ENCODE measurements around the gene KRTAP4-9.
"Not testable (repeated sequence)": the region's sequence is repeated elsewhere in the genome, so short reads cannot be mapped to it uniquely, and the experiment has no call there.

Gene KRTAP4-9

DNA sequence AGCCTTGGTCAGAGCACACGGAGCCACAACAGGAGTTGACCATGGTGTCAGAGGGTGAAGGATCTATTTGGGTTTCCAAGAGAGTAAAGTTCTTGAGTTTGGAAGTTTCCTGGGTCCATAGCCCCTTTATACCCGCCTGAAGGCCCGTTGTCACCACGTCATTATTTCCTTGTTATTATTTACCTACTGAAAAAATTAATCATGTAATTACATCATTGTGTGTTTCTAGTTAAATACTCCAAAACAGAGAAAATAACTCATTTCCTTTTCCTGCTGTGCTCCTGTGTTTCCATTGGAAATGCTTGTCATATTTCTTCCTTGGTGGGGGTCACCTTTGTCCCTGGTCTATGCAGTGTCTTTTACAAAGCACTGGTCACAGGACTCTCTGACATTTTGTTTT lies 7.1 kb upstream of the KRTAP4-9 start, which contains the start of gene KRTAP4-8:
Gene KRTAP4-8 (minus strand): TSS at position 101 of the 400 bp plus-strand sequence. CDS start 58 bp downstream, at position 43.
- no peak for DNase-seq (ENCODE audit: low read depth)

DNA sequence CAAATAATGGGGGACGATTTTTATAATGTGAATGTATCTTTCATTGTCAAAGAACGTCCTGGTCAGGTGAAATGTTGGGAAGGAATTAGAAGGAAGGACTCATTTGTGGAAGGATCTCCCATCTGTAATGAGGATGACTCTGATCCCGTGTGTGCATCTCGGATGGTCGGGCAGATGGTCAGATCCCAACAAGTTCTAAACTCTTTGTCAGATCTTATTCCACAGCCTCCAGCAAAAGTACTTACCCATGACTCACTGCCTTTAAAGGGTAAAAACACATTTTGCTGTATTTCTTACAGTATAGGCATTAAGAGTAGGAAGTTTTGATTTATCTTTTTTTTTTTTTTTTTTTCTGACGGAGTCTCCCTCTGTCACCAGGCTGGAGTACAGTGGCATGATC lies 6.7 kb upstream of the KRTAP4-9 start:
- DNase-seq (ENCODE audit: low read depth): no peak

DNA sequence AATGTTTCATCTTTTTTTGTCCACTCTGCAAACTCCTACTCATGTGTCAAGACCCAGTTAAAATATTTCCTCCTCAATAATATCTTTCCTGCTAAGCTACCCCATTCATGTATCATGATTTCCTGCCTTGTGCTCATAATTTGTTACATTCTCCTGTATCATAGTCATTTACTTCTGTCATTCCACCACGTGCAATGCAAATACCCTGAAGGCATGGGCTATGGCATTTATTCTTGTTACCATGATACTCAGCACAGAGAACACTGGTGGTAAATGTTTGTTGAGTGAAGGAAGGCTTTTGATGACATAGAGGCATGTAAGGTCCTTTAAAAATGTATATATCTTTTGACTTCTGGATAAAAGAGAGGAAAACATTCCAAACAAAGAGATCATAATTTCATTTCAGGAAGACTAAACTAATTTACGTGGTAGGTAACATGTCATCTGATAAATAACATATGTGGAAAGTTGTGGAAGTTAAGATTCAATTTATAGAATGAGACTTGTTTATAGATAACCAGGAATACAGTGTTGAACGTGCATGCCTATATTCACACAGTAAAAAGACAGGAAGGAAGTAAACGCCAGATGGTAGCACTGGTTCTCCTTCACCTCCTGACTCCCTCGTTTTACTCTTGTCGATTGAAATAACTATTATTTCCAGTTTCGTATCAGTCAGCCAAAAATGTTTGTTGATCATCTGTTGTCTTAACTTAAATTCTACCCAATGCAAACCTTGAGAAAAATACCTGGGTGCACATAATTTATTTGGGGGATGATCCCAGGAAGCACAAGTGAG lies 5.3 kb upstream of the KRTAP4-9 start:
- DNase-seq (ENCODE audit: low read depth): not testable (repeated sequence)

DNA sequence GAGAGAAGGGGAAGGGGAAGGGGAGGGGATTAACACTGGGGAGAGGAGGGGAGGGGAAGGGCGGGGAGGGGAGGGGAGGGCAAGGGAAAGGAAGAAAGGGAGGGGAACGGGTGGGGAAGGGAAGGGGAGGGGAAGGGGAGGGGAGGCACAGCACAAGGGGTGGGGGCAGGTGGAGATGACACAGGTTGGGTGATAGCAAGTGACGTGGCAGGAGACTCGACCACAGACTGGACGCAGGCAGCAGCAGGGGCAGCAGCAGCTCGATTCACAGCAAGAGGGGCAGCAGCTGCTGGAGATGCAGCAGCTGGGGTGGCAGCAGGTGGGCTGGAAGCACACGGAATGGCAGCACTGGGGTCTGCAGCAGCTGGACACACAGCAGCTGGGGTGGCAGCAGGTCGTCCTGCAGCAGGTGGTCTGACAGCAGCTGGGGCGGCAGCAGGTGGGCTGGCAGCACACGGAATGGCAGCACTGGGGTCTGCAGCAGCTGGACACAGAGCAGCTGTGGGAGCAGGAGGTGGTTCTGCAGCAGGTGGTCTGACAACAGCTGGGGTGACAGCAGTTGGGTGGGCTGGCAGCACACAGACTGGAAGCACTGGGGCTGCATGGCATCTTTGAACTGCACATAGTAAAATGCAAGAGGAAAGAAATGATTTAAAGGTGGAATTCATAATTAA lies 3.5 kb upstream of the KRTAP4-9 start, which contains the start of gene KRTAP4-16:
Gene KRTAP4-16 (minus strand): TSS at position 624 of the 674 bp plus-strand sequence. CDS start 0 bp downstream, at position 624.
- no peak for DNase-seq (ENCODE audit: low read depth)

DNA sequence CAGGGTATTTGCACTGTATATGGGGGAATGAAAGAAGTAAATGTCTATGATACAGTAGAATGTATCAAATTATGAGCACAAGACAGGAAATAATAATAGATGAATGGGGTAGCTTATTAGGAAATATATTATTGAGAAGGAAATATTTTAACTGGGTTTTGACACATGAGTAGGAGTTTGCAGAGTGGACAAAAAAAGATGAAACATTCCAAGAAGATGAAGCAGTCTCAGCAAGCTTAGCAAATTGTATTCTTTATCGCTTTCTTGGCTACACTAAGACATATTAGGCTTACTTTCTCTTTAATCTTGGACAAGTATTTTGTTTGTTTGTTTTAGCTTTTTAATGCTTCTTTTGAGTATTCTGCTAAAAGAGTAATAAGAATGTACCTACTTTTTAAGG lies 1.3 kb upstream of the KRTAP4-9 start:
- DNase-seq (ENCODE audit: low read depth): no peak

DNA sequence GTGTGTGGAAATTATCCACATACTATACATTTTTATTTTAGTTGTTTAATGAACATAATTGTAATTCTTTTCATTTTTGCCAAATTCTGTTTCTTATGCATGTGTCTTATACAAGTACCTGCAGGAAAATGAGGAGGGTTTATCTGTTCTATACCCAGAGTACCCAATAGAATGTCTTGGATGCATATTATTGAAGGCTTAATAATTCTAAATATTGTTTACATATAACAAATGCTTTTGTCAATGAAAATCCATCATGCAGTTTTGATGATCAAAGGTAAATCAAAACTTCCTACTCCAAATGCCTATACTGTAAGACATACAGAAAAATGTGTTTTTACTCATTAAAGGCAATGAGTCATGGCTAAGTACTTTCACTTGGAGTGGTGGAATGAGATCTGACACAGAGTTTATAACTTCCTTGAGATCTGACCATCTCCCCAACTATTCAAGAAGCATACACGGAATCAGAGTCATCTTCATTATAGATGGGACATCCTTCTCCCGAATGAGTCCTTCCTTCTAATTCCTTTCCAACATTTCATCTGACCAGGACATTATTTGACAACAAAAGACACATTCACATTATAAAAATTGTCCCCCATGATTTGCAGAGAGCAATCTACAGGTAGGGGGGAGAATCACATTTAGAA lies 677 bp upstream of the KRTAP4-9 start:
- DNase-seq (ENCODE audit: low read depth): not testable (repeated sequence)

DNA sequence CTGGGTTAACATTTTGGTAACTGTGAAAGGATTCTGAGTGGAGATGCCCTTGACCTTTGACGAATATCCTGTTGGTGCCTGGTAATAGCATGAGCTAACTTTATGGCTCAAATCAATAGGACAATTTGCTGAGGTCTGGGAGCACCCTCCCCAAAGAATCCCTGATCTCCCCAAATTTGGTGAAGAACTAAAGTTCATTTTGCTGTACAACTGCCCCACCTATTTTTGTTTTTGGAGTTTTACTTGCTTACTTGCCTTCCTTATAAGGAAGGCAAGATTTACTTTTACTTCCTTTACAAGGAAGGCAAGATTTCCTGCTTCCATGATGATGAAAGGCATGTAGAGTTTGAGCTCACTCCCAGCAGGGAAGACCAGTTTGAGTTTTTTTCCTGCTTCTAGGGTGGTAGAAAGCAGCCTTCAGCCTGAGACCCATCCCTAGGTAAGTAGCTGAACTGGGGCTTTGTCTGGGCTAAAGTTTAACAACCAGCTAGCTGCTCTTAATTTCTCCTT lies 2.8 kb downstream of the KRTAP4-9 start:
- no peak for DNase-seq (ENCODE audit: low read depth)

DNA sequence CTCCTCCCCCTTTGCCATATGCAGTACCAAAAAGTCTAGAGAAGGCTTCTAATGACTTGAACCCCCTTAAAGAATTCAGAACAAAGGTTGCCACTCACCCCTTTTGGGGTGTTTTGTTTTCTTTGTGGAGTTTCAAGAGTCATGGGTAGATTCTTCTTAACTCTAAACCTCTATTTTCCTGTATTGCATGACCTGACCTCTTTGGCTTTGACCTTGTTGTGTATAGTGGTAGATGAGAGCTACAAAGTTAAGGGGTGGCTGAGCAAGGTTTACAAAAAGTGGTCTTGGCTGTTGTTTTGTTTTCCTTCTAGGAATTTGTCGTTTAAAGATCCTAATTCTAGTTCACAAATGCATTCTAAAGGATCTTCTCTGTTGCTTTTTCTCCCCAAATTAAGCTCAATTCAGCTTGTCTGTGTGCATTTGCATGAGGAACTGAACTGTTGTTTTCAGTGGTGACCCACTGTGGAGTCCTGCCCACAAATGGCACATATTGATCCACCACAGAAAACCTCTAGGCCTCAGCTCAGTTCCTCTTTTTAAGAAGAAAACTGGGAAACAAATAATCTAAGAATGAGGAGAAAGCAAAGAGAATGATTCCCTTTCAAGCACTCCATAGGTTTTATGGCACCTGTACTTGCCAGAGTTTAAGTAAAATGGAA lies 3.7 kb downstream of the KRTAP4-9 start:
- DNase-seq (ENCODE audit: low read depth): not testable (repeated sequence)

DNA sequence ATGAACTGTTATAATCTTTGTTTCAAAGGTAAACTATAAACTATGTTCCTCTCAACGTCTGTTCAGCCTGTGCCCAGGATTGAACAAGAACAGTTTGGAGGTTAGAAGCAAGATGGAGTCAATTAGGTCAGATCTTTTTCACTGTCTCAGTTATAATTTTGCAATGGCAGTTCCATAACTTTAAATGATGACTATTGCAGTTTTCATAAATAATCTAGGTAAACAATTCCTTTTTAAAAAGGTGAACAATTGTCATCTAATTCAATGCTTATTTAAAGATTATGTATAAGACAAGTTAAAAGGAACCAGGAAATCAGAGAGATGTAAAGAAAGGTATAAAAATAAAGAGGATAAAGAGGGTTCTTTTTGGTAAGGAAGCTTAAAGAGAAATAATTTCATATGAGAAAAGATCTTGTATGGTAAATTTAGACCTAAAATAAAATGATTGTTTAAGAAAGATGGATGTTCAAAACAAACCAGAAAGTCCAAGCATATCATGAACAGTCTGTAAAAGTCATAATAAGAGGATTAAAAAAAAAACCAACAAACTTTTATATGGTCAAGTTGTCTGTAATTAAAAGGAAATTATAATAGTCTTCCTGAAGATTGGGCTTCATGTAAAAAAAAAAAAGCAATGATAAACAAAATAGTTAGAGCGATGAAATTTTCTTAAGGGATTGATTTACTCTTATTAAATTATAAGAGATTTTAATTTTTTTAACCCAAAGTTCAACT lies 6.1 kb downstream of the KRTAP4-9 start:
- no peak for DNase-seq (ENCODE audit: low read depth)

DNA sequence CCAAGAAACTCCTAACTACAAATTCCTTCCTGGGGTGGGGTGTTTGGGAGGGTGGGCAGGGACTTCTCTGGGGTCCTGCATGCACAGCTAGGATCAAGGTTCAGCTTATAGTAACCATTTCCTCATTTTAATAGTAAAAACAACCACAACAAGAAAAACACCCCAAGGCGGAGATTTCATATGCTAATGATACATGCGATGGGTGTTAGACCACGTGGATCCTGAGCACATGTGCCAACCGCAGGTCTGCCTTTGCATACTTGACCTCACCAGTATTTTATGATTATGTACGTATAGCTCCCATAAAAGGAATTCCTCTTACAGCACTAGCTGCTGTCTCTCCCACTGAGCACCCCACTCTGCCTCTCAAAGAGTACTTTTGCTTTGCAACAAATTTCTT lies 11.1 kb downstream of the KRTAP4-9 start:
- DNase-seq (ENCODE audit: low read depth): no peak

DNA sequence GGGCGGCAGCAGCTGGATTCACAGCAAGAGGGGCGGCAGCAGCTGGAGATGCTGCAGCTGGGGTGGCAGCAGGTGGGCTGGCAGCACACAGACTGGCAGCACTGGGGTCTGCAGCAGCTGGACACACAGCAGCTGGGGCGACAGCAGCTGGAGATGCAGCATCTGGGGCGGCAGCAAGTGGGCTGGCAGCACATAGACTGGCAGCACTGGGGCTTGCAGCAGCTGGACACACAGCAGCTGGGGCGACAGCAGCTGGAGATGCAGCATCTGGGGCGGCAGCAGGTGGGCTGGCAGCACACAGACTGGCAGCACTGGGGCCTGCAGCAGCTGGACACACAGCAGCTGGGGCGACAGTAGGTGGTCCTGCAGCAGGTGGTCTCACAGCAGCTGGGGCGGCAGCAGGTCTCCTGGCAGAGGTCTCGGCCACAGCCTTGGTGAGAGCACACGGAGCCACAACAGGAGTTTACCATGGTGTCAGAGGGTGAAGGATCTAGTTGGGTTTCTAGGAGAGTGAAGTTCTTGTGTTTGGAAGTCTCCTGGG lies 12.7 kb downstream of the KRTAP4-9 start, which contains the start of gene KRTAP4-11:
Gene KRTAP4-11 (minus strand): TSS at position 528 of the 541 bp plus-strand sequence. CDS start 58 bp downstream, at position 470.
- not testable (repeated sequence) for DNase-seq (ENCODE audit: low read depth)

DNA sequence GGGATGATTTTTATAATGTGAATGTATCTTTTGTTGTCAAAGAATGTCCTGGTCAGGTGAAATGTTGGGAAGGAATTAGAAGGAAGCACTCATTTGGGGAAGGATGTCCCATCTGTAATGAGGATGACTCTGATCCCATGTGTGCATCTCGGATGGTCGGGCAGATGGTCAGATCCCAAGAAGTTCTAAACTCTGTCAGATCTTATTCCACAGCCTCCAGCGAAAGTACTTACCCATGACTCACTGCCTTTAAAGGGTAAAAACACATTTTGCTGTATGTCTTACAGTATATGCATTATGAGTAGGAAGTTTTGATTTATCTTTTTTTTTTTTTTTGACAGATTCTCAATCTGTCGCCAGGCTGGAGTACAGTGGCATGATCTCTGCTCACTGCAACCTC lies 13.5 kb downstream of the KRTAP4-9 start:
- no peak for DNase-seq (ENCODE audit: low read depth)

DNA sequence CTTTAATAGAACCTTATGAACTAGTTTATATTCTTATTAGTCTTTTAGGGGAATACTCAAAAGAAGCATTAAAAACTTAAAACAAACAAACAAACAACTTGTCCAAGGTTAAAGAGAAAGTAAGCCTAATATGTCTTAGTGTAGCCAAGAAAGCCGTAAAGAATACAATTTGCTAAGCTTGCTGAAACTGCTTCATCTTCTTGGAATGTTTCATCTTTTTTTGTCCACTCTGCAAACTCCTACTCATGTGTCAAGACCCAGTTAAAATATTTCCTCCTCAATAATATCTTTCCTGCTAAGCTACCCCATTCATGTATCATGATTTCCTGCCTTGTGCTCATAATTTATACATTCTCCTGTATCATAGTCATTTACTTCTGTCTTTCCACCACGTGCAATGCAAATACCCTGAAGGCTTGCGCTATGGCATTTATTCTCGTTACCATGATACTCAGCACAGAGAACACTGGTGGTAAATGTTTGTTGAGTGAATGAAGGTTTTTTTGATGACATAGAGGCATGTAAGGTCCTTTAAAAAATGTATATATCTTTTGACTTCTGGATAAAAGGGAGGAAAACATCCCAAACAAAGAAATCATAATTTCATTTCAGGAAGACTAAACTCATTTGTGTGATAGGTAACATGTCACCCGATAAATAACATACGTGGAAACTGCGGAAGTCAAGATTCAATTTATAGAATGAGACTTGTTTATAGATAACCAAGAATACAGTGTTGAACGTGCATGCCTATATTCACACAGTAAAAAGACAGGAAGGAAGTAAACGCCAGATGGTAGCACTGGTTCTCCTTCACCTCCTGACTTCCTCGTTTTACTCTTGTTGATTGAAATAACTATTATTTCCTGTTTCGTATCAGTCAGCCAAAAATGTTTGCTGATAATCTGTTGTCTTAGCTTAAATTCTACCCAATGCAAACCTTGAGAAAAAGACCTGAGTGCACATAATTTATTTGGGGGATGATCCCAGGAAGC lies 14.8 kb downstream of the KRTAP4-9 start:
- not testable (repeated sequence) for DNase-seq (ENCODE audit: low read depth)

DNA sequence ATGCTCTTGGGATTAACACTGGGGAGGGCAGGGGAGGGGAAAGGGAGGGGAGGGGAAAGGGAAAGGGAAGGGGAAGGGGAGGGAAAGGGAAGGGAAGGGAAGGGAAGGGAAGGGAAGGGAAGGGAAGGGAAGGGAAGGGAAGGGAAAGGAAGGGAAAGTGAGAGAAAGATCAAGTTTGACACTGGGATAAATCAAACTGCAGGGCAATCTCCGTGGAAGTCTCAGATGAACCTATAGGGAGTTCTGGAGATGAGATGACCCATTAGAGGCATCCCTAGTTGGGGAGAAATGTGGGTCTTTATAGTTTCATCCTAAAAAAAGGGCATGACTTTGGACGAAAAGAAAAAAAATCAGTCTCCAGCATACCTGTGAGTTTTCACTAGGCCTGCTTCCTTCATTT lies 16.6 kb downstream of the KRTAP4-9 start:
- DNase-seq (ENCODE audit: low read depth): no peak

DNA sequence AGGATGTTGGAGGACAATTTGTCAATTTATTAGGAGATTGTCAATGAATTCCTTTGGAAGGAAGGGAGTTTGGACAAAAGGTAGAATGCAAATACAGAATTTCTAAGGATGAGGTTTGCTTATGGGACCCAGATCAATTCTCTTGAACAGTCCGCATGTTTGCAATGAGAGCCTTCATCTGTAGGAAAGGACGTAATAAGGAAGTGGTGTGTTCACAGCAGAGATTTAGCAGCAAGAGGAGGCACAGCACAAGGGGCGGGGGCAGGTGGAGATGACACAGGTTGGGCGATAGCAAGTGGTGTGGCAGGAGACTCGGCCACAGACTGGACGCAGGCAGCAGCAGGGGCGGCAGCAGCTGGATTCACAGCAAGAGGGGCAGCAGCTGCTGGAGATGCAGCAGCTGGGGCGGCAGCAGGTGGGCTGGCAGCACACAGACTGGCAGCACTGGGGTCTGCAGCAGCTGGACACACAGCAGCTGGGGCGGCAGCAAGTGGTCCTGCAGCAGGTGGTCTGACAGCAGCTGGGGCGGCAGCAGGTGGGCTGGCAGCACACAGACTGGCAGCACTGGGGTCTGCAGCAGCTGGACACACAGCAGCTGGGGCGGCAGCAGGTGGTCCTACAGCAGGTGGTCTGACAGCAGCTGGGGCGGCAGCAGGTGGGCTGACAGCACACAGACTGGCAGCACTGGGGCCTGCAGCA lies 18.3 kb downstream of the KRTAP4-9 start:
- not testable (repeated sequence) for DNase-seq (ENCODE audit: low read depth)

DNA sequence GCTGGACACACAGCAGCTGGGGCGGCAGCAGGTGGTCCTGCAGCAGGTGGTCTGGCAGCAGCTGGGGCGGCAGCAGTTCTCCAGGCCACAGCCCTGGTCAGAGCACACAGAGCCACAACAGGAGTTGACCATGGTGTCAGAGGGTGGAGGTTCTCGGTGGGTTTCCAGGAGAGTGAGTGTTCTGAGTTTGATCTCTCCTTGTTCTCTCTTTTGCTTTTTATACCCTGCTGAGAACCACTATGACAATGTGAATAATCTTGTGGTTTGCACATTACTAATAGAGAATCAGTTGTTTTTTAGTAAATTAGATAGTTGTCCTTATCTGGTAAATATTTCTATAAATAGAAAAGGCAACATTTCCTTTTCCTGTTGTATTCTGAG lies 18.8 kb downstream of the KRTAP4-9 start, which contains the start of gene KRTAP4-12:
Gene KRTAP4-12 (minus strand): TSS at position 192 of the 381 bp plus-strand sequence. CDS start 60 bp downstream, at position 132.
- DNase-seq (ENCODE audit: low read depth): not testable (repeated sequence)

DNA sequence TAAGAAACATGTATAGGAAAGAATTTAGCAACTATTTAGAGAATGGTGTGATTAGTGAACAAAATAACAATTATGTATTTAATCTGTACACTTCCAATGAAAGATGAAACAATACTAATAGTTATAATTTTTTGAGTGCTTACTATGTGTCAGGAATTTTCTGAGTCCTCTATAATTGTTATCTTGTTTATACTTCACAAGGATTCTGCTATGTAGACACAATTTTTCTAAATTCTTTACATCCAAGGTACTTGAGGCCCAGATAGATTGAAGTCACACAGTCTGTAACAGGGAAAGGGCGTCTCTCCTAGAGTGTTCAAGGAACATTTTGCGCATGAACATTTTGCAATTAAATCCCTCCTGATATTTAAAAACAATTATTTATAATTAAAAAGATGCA lies 19.9 kb downstream of the KRTAP4-9 start:
- no peak for DNase-seq (ENCODE audit: low read depth)

DNA sequence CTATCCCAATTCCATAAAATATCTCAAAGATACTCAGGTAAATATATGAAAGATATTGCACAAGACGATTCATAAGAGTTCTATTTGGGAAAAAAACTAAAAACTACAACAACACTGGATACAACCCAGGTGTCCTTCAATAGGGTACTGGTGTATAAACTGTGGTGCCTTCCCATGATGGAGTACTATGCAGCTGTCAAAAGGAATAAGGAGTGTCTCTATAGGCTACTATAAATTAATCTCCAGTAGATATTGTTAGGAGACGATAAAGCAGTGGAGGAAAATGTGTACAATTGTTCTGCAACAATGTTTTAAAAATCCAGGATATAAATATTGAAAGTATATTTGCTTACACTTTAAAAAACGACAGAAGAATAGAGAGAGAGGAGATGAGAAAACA lies 21.2 kb downstream of the KRTAP4-9 start:
- DNase-seq (ENCODE audit: low read depth): no peak

DNA sequence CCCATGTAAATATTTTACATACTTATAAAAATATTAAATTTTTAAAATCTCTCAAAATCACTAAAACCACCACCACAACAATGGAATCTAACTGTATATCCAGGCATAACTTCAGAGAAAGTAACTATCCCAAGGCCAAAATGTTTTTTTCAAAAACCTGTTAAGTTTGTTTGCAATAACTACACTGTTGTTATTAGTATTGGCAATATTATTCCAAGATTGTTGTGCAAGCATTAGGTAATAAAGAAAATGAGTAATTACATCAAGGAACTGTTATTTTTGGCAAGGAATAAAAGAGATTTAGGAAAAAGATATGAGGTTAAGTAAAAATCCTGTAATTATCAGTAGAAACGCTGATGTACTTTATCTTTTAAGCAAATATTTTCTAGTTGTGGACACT lies 22.2 kb downstream of the KRTAP4-9 start:
- DNase-seq (ENCODE audit: low read depth): no peak
